DOHH2 (cell line): ENCODE results near the gene SLX4.

Experiments used
- H3F3A ChIP-seq: fragments of 200-600 bp; sonication (generic), shearing (Covaris generic); 2 replicates; pipeline ENCODE4 v1.6.0; 2016; ENCODE audit warnings: antibody characterized with exemption, mild to moderate bottlenecking; ENCODE audit not compliant: control insufficient read depth, insufficient read depth
- H3K27ac ChIP-seq: fragments of 200-600 bp; sonication (generic); 2 replicates; pipeline ENCODE4 v1.5.1; 2014; ENCODE audit warnings: low read depth, mild to moderate bottlenecking, low read length, moderate library complexity
- H3K27me3 ChIP-seq: fragments of 200-600 bp; sonication (generic); 2 replicates; pipeline ENCODE4 v1.6.1; 2014; ENCODE audit warnings: mild to moderate bottlenecking, low read length, mixed read lengths; ENCODE audit not compliant: control insufficient read depth
- H3K36me3 ChIP-seq: fragments of 200-600 bp; sonication (generic); 2 replicates; pipeline ENCODE4 v1.6.1; 2014; ENCODE audit warnings: mild to moderate bottlenecking, low read length, moderate library complexity, mixed read lengths; ENCODE audit not compliant: control insufficient read depth
- H3K4me1 ChIP-seq: fragments of 200-600 bp; sonication (generic); 2 replicates; pipeline ENCODE4 v1.6.1; 2014; ENCODE audit warnings: mild to moderate bottlenecking, low read length, mixed read lengths; ENCODE audit not compliant: control insufficient read depth
- H3K4me2 ChIP-seq: fragments of 200-600 bp; sonication (generic); 2 replicates; pipeline ENCODE4 v1.6.0; 2014; ENCODE audit warnings: mild to moderate bottlenecking, low read length, moderate library complexity
- H3K4me3 ChIP-seq: fragments of 200-600 bp; sonication (generic); 2 replicates; pipeline ENCODE4 v1.5.1; 2014; ENCODE audit warnings: mild to moderate bottlenecking, low read length, mixed read lengths
- H3K79me2 ChIP-seq: fragments of 200-600 bp; sonication (generic); 2 replicates; pipeline ENCODE4 v1.6.1; 2014; ENCODE audit warnings: mild to moderate bottlenecking, low read length, mixed read lengths; ENCODE audit not compliant: control insufficient read depth
- H3K9me2 ChIP-seq: fragments of 200-600 bp; sonication (generic); replicated peaks from 2 replicates; pipeline ENCODE4 v1.6.1; 2014; ENCODE audit warnings: mild to moderate bottlenecking, low read length, mixed read lengths; ENCODE audit not compliant: control insufficient read depth
- H3K9me3 ChIP-seq: fragments of 200-600 bp; sonication (generic); 2 replicates; pipeline ENCODE4 v1.6.1; 2014; ENCODE audit warnings: antibody characterized with exemption, low read length, mixed read lengths; ENCODE audit not compliant: control insufficient read depth, insufficient read depth
- H4K20me1 ChIP-seq: fragments of 200-600 bp; sonication (generic); 2 replicates; pipeline ENCODE4 v1.6.0; 2014; ENCODE audit warnings: low read depth, mild to moderate bottlenecking, antibody characterized with exemption, low read length, moderate library complexity; ENCODE audit not compliant: control insufficient read depth, insufficient read depth
- EZH2phosphoT487 ChIP-seq: fragments of 200-600 bp; sonication (generic); IDR thresholded peaks from 2 replicates; pipeline ENCODE4 v1.6.1; 2017; ENCODE audit warnings: borderline replicate concordance, mild to moderate bottlenecking, antibody characterized with exemption, low read length, moderate library complexity, mixed read lengths
- TF ChIP-seq, protein P1 (sequence below): fragments of 200-600 bp; sonication (generic); IDR thresholded peaks from one replicate; pipeline ENCODE4 v1.5.1; 2014; ENCODE audit warnings: antibody characterized with exemption, mild to moderate bottlenecking, low read depth, low read length; ENCODE audit not compliant: poor library complexity, severe bottlenecking

The SLX4 gene

DNA sequence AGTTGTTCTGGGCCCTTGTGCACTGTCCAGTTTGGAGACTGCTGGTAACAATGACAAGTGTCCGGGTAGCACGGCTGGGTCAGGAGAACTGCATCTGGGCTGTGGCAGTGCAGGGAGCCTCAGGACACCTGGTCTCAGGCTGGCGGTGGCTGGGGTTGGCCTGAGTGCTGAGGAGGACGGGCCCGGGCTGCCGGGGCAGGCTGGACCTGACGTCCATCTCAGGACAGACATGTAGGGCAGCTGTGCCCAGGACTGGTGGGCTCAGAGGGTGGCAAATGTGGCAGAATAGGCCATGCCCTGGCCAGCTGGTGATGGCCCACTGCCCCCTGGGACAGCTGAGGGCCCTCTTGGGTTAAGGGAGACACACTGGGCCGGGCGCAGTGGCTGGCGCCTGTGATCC, 30.0 kb downstream of the SLX4 start:
- Histone ChIP-seq H3K27me3 (no peaks in the 10 kb centered on the region), H3K4me3 (no peak overlapping the region), H3K4me1 (peaks cover 61% of the 10 kb centered on the region), H3K9me2 (no peaks in the 10 kb centered on the region), H3K36me3 (peaks cover 59% of the 10 kb centered on the region), H3K9me3 (no peaks in the 10 kb centered on the region), H3K27ac (peak overlapping the region; percentile 91), H3K4me2 (no peak overlapping the region), H3F3A (peaks cover 15% of the 10 kb centered on the region), H4K20me1 (no peaks in the 10 kb centered on the region), H3K79me2 (peaks cover 27% of the 10 kb centered on the region)
- TF ChIP-seq, protein P1, sequence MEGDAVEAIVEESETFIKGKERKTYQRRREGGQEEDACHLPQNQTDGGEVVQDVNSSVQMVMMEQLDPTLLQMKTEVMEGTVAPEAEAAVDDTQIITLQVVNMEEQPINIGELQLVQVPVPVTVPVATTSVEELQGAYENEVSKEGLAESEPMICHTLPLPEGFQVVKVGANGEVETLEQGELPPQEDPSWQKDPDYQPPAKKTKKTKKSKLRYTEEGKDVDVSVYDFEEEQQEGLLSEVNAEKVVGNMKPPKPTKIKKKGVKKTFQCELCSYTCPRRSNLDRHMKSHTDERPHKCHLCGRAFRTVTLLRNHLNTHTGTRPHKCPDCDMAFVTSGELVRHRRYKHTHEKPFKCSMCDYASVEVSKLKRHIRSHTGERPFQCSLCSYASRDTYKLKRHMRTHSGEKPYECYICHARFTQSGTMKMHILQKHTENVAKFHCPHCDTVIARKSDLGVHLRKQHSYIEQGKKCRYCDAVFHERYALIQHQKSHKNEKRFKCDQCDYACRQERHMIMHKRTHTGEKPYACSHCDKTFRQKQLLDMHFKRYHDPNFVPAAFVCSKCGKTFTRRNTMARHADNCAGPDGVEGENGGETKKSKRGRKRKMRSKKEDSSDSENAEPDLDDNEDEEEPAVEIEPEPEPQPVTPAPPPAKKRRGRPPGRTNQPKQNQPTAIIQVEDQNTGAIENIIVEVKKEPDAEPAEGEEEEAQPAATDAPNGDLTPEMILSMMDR = no peak
- no peak for TF ChIP-seq EZH2phosphoT487

- no peaks in the 10 kb centered on the region for H3K9me2 ChIP-seq
- H3K27ac ChIP-seq = peak overlapping the region; percentile 91
- H3K9me3 ChIP-seq = no peaks in the 10 kb centered on the region
- peak overlapping the region; percentile 49 for H3K4me3 ChIP-seq
- TF ChIP-seq, protein P1 = no peak
- TF ChIP-seq EZH2phosphoT487 = no peak
- H3K4me2 ChIP-seq = peak overlapping the region; percentile 88
- H3K4me1 ChIP-seq = peaks cover 60% of the 10 kb centered on the region
- H3K36me3 ChIP-seq = peaks cover 59% of the 10 kb centered on the region
- peaks cover 15% of the 10 kb centered on the region for H3F3A ChIP-seq
- peaks cover 27% of the 10 kb centered on the region for H3K79me2 ChIP-seq
- H4K20me1 ChIP-seq = no peaks in the 10 kb centered on the region
- no peaks in the 10 kb centered on the region for H3K27me3 ChIP-seq
Measured at GRCh38 chr16:3580686-3581085, 30.7 kb downstream of the SLX4 start.

DNA sequence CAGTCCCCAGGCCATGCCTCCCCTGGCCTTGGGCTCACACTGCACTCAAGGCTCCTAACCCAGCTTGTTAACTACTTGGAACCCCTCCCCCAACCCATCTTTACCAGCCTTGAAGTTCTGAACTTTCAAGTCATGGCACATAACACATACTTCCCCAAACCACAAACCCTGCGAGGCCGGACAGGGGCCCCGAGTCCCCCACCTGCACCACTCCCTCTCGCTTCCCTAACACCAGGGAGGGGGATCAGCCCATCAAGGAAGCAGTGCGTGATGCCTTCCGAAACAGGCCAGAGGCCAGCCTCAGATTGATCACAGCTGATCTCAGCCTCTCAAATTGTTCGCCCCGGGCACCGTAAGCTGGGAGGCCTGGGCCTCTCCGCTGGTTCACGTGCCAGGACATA, 31.2 kb downstream of the SLX4 start:
- no peak for TF ChIP-seq EZH2phosphoT487
- TF ChIP-seq, protein P1 = no peak
- peaks cover 62% of the 10 kb centered on the region for H3K36me3 ChIP-seq
- H4K20me1 ChIP-seq = no peaks in the 10 kb centered on the region
- peaks cover 60% of the 10 kb centered on the region for H3K4me1 ChIP-seq
- H3K4me2 ChIP-seq = peak overlapping the region; percentile 88
- H3K4me3 ChIP-seq = peak overlapping the region; percentile 49
- peak overlapping the region; percentile 91 for H3K27ac ChIP-seq
- peaks cover 31% of the 10 kb centered on the region for H3K79me2 ChIP-seq
- no peaks in the 10 kb centered on the region for H3K9me3 ChIP-seq
- peaks cover 15% of the 10 kb centered on the region for H3F3A ChIP-seq
- H3K27me3 ChIP-seq = no peaks in the 10 kb centered on the region
- H3K9me2 ChIP-seq = no peaks in the 10 kb centered on the region
